NOMO-1 treated with DMSO at 0.1 percent for 48 hours (cell line): ENCODE measurements around the gene KPNA4.
"Not testable (repeated sequence)": the region's sequence is repeated elsewhere in the genome, so short reads cannot be mapped to it uniquely, and the experiment has no call there.

Experiments
- DNase-seq: peaks from one replicate; lab custom pipeline; 2025; ENCODE audit not compliant: unreplicated experiment; lab: John Stamatoyannopoulos, UW

Gene KPNA4

DNA sequence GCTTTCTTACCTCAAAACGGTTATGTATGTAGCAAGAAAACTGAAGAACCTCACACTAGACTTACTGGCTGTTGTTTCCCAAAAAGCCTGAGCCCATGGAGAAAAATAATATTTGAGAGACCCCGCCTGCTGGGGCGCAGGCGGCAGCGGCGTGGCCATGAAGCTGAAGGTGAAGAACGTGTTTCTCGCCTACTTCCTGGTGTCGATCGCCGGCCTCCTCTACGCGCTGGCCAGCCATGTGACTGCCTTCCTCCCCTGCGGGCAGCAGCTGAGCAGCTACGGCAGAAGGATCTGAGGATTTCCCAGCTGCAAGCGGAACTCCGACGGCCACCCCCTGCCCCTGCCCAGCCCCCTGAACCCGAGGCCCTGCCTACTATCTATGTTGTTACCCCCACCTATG, 113.1 kb downstream of the KPNA4 start:
- DNase-seq: not testable (repeated sequence)

DNA sequence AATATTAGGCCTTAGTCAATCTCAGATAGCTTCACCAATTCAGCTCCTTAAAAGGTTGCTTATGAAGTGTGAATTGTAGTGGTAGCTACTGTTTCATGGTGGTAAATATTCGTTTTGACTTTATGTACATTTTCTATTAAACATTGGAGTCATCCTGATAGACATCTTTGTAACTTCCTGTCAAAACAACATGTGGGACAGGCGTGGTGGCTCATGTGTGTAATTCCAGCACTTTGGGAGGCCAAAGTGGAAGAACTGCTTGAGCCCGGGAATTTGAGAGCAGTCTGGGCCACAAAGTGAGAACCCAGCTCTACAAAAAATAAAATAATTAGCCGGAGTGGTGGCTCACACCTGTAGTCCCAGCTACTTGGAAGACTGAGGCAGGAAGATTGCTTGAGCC, 113.8 kb downstream of the KPNA4 start:
- DNase-seq: no peak

DNA sequence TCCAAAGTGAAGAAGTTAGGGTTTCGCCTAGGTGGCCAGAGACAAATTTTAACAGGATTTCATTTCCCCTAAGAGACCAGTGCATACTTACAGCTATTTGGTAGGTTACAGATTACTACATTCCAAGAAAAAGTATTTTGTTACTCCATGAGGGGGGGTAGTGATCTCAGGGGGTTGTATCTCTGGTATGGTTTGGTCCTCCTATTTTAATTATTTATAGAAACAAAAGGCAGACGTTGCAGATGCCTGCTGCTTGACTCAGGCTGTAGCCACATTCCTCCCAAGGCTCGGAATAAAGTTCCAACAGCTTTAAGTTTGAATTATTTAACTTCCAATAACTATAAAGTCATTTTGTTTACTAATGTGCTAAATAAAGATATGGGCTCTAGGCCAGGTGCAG, 114.5 kb downstream of the KPNA4 start:
- DNase-seq: no peak

DNA sequence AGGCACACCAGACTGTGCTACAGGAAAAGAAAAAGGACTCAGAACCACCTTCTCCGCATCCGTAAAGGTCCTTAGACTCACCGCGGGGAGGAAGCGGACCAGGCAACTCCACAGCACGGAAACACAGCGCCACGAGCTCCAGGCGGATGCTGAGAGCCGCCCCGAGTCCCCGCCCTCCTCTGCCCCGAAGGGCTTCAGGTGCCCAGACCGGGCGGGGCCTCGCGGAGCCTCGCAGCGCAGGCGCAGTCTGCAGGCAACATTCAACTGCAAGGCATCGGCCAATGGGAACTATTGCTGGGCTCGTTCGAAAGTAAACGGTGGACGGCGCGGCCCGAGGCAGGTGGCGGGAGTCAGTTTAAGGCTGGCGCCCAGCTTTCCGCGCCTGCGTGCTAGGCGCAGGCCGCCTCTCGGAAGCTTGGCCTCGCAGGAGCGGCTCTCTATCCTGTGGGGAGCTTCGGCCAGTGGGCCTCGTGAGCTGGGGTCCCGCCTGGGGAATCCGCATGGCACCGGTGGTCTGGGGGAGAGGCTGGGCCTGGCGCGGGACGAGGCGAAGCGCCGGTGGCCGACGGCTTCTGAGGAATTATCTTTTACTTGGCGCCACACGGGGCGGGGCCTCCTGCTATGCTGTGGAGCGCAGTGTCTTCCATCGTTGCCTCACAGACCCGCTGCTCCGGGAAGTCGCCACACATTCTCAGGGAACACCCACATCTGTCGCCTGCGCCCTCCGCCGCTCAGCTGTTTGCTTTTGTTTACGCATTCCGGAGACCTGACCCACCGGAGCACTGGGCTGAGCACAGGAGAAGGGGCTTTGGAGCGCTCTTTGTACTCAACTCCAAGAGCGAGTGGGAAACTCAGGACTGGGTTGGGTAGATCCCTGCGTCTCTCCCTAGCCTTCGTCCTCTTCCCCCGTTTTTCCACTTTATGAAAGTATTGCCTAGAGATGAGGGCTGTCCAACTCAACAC, 115.5 kb downstream of the KPNA4 start, which contains the start of gene TRIM59:
Gene TRIM59 (minus strand): TSS at position 151 of the 963 bp plus-strand sequence. CDS start 10,603 bp downstream, outside the sequence.
- DNase-seq: peak; percentile 100

DNA sequence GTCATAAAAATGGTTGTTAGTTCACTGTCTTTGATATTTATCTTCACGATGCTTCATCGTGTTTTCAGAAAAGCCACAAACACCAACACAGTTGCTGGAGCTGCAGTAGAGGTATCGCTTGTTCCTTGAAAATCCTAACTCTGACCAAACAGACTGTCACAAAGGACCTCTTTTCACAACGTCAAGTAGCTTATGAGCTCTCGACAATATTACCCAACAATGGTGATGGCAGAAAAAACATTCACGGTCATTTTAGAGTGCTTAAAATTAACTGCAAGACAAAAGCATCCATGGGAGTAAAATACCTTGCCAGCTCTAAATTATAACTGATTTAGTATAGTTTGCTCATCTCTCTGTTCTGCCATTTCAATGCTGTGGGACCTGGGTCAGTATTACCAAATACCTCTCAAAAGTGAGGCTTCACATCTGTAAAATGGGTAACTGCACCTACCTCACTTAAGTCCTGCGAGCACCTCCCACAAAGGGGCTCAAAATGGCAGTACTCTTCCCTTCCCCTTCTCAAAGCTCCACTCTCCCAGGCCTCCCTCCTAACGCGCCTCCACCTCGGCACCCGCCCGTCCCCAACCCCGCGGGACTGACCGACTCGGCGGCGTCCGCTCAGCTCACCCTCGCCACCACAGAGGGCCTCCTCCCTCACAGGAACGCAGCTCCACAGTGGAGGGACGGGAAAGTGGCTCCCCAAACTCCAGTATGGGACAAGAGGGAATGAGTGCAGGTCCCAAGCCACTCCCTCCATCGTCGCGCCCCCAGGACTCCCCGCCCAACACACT, 116.3 kb downstream of the KPNA4 start:
- peak; percentile 73 for DNase-seq

DNA sequence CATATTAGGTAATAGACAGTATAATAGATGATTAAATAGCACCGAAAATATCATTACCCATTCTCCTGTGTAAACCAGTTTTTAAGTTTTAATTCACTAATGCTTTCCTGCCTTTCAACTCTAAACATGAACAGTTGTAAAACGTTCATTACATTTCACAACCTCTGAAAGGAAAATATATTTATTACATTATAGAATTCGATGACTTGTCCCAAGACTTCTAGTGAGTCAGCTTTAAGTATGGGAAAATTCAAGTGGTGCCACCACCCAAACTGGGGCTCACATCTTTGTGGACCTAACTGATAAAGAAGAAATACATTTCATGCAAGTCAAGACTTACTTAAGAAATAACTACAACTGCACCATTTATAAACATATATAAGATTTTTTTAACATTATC, 117.8 kb downstream of the KPNA4 start:
- no peak for DNase-seq

DNA sequence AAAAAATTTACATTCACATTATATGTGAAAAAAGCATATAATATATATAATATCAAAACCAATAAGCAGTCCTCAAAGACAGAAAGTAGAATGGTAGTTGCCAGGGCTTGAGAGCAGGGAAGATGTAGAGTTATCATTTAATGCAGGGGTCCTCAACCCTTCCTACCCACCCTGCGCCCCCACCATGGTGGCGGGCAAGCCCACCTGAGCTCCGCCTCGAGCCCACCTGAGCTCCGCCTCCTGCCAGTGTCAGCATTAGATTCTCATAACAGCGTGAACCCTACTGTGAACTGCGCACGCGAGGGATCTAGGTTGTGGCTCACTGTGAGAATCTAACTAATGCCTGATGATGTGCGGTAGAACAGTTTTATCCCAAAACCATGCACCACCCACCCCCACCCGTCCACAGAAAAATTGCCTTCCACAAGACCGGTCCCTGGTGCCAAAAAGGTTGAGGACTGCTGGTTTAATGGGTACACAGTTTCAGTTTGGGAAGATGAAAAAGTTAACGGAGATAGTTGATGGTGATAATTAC, 118.8 kb downstream of the KPNA4 start:
- DNase-seq: no peak

DNA sequence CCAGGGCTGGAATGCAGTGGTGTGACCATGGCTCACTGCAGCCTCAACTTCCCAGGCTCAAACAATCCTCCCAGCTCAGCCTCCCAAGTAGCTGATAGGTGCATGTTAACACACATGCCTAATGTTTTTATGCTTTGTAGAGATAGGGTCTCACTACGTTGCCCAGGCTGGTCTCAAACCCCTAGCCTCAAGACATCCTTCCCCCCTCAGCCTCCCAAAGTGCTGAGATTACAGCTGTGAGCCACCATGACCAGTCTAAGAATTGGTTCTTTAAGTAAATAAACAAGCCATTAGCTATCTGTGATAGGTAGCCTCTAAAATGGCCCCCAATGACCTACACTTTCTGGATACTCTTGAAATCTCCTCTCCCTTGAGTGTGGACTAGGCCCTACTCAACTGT, 119.5 kb downstream of the KPNA4 start:
- no peak for DNase-seq
